Stimulated activated CD8-positive, alpha-beta memory T cell treated with anti-CD3 and anti-CD28 coated beads, Interleukin-12 subunit alpha, Interleukin-12 subunit beta, amount 100 ng/mL, for 24 hours (primary cell): ENCODE data around the gene ZIM2.

Experiments used
- DNase-seq: peaks from one replicate; pipeline ENCODE4 v3.0.0-alpha.2; 2020; ENCODE audit errors: extremely low read depth

The ZIM2 gene

DNA sequence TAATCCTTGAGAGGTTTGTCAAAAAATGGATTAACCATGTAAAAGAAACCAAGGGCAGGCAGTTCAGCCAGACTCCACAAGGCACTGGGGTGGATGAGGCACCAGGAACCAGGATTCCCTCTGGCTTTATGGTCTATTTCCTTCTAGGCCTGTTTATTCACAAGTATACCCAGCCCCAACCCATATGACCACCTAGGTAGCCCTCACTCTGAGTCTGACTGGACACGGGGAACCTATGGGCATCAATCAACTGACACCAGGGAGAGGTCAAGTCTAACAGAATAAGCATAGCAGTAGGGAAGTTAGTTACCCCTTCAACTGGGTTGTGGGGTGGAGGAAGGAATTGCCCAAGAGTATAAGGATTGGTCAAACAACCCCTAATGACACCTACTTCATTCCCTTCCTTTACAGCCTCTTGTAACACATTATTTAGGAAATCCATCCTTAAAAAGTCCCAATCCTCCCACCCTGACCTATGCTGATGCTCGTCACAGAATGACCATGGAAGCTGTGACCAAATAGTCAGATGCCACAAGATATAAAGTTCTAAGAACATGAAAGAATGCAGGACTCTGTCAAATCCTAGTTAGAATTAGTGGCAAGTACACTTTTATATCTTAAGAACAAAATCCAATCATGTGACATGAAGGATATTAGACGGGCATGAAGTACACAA, 31.7 kb downstream of the ZIM2 start:
- DNase-seq: no peak

GRCh38 chr19:56806639-56807038, 33.9 kb downstream of the ZIM2 start:
- no peak for DNase-seq

- DNase-seq: no peak
These were observed 62.2 kb downstream of the ZIM2 start for GRCh38 chr19:56778351-56778750.

DNA sequence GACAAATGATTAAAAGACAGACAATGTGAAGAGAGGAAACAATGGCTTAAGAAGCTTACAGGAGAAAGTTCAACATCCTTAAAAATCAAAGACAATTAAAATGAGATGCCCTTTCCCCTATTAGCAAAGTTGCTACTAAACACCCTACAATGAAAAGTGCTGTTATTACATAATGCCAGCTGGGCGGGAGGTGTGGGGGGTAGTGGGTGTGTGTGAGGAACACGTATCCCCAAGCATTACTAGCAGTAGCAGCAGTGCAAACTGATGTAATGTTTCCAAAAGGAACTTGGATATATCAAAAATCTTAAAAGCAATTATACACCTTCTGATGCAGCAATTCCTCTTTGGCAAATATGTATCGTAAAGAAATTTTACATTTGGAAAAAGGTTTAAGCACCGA, 70.9 kb downstream of the ZIM2 start:
- DNase-seq: no peak

DNA sequence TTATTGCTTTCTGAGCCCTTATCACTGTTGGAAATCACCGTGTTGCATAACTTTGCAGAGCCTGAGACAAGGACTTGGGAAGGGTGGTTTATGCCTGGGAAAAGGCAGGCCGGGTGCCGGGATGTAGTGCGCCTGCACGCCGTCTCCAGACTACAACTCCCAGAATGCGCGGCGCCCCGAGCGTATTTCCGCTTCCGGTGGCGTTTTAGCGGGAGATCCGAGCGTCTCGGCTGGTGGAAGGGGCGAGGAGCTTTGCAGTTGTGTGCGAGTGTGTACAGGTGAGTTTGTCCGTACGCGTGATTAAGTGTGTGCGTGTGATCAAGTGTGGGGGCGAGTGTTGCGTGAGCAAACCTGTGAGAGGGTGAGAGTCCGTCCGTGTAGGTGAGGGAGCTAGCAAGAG, 75.4 kb downstream of the ZIM2 start:
- DNase-seq: no peak

DNA sequence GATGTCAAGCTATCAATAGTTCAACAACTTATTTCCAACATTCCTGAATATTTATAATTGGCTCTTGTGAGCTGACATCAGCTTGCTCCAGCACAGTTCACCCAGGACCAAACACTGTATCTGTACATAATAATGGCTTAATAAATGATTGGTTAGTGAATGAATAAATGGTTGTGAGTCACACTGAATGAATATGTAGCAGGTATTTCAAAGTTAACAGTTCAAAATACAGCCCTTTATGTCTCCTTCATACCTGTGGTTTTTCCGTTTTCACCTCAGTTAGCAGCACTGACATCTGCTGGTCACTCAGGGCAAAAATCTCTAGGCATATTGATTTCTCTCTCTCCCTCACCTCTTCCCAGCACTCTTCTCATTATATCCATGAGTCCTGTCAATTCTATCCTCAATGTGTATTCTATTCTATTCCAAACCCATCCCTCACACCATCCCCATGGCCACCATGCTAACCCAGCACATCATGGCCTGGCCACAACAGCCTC, 76.3 kb downstream of the ZIM2 start:
- no peak for DNase-seq

GRCh38 chr19:56760842-56761241, 79.7 kb downstream of the ZIM2 start:
- no peak for DNase-seq

DNA sequence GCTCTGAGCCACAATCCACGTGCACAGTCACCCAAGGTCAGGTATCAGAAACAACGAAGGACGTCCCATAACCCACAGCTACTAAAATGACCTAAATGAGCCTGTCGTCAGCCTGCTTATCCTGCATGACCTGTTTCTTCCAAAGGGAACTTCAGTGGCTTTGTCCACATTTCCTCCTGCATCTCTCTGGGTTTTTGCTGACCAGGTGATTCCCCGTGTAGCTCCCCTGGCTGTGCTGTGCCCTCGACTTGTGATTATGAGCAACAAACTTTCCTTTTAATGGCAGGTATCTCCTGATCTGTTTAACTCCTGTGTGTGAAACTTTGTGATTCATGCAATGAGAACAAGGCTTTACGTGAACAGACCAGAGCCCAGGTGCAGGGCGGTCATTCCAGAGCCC, 81.0 kb downstream of the ZIM2 start:
- DNase-seq: no peak

DNA sequence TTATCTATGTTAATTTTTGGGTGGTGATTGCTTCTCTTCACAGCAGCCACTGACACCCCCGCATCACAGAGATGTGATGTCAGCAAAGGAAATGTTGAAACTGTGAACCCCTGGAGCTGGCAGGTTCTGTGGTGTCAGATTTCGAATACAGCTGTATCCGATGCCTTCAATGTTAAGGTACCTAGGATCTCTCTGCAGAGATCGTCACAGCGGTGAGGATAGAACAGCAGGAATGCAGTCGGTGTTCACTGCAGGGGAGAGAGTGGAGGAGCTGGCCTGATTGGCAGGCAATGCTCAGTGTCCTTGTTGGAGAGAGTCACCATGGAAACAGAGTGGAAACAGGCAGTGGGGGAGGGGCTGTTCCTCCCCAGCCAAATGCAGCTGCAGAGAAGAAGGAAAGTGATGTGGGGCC, 89.4 kb downstream of the ZIM2 start:
- DNase-seq: no peak

GRCh38 chr19:56750658-56751057, 89.9 kb downstream of the ZIM2 start:
- DNase-seq: no peak

- no peak for DNase-seq
These were observed 92.1 kb downstream of the ZIM2 start for GRCh38 chr19:56748378-56748777.

GRCh38 chr19:56746367-56746766, 94.2 kb downstream of the ZIM2 start:
- DNase-seq: no peak

DNA sequence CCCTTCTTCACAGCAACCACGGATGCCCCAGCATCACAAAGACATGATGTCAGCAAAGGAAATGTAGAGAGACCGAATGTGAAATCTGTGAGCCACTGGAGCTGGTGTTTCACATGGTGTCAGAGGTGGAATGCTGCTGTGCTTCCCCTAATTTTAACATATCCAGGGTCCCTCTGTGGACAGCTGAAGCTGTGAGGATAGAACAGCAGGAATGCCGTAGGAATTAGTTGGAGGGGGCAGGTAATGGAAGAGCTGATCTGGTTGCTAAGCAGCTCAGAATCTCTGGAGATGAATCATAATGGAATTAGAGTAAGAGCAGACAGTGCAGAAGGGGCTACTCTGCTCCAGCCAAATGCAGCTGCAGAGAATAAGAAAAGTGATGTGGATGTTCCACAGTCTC, 100.0 kb downstream of the ZIM2 start:
- no peak for DNase-seq

- no peak for DNase-seq
These were observed 104.0 kb downstream of the ZIM2 start for GRCh38 chr19:56736571-56736970.

GRCh38 chr19:56732976-56733375, 107.5 kb downstream of the ZIM2 start:
- no peak for DNase-seq

GRCh38 chr19:56727677-56728076, 112.8 kb downstream of the ZIM2 start:
- DNase-seq: no peak

DNA sequence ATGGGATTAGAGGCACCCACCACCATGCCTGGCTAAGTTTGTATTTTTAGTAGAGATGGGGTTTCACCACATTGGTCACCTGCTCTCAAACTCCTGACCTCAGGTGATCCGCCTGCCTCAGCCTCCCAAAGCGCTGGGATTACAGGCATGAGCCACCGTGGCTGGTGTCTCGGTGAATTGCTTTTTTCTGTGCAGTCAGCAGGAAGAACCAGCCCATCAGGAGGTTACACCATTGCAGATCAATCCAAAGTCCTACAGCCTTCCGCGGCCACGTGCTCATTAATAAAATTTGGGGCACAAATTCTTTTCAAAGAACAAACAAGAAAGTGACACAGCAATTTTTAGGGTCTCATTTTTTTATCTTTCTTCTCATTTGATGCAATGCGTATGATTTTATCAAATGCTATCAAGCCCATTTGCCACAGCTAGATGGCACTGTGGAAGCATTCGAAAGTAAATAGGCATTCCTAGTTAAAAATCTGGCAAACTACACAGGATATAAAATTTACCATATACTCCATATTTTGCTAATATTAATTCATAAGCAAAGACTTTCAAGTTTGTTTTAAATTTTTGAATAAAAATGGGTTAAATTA, 114.6 kb downstream of the ZIM2 start:
- DNase-seq: no peak
